Measurements from ENCODE around the gene MYO15A. TPM values are rescaled to one million over a fixed set of nuclear protein-coding genes. Genes with fewer than 3 reads are reported as not detected.

MYO15A gene
- total RNA-seq, 1 experiment from 2014 or later = 2.8 TPM

- TF ChIP-seq REST (IDR thresholded peaks at IDR 0.05; ENCODE audit: low read depth) = no peak
- TF ChIP-seq FOSL1 (IDR thresholded peaks at IDR 0.05; ENCODE audit: low read depth) = no peak
Measured at GRCh38 chr17:18158022-18158600, 49.6 kb downstream of the MYO15A start (continued).

GRCh38 chr17:18159551-18160120, 51.1 kb downstream of the MYO15A start:
- Histone ChIP-seq H3K27me3 (ENCODE audit: insufficient read depth, low read length) (no peaks in the 10 kb centered on the region), H3K9me2 (ENCODE audit: insufficient read depth) (no peaks in the 10 kb centered on the region), H3K4me3 (replicated peaks in 1 of 2; ENCODE audit: low read depth in 1 of 2, low read length in 2 of 2) (no peak overlapping the region), H3K27ac (ENCODE audit: low read depth, low read length) (no peak overlapping the region), H3K4me1 (ENCODE audit: control insufficient read depth in 1 of 2, insufficient read depth in 2 of 2, low read length in 2 of 2) (peaks cover 11 to 42% of the 10 kb centered on the region in 2 experiments), H3K79me2 (ENCODE audit: insufficient read depth, low read length) (no peaks in the 10 kb centered on the region), H3K4me2 (ENCODE audit: low read length) (no peak overlapping the region), H3K9me3 (ENCODE audit: control insufficient read depth in 1 of 2, insufficient read depth in 1 of 2, low read depth in 1 of 2, low read length in 2 of 2) (no peaks in the 10 kb centered on the region), H3K36me3 (ENCODE audit: control insufficient read depth in 1 of 2, insufficient read depth in 2 of 2, low read length in 2 of 2) (no peaks in the 10 kb centered on the region), H3K9ac (ENCODE audit: low read length) (no peak overlapping the region), H4K20me1 (ENCODE audit: insufficient read depth) (no peaks in the 10 kb centered on the region), H2AFZ (ENCODE audit: low read depth, low read length, poor library complexity, severe bottlenecking) (no peak overlapping the region)
- ATAC-seq (no peak), DNase-seq (ENCODE audit: low read depth, low spot score) (no peak)
- BruUV-seq (replicated peaks) = no TSS peak
- POLR2A ChIA-PET = no interaction called here
- CTCF ChIA-PET = no interaction called here
- intact Hi-C loops (cut with micrococcal nuclease) = no loop called here
- RAD21 ChIA-PET (ENCODE audit: low non-redundant PET in 1 of 2, low total read pairs in 2 of 2, uncharacterized antibody in 2 of 2, unreplicated experiment in 2 of 2) = no interaction called here
- TF ChIP-seq ZNF274 (IDR thresholded peaks at IDR 0.05; ENCODE audit: low read depth, low read length) = no peak
- no peak for TF ChIP-seq POLR2A (IDR thresholded peaks at IDR 0.05; ENCODE audit: borderline replicate concordance, extremely low read depth, insufficient read depth, insufficient read length)
- TF ChIP-seq EZH2phosphoT487 (IDR thresholded peaks at IDR 0.05; ENCODE audit: borderline replicate concordance) = no peak
- no peak for TF ChIP-seq JUND (IDR thresholded peaks at IDR 0.05)
- TF ChIP-seq ELF1 (IDR thresholded peaks at IDR 0.05; ENCODE audit: borderline replicate concordance, low read depth) = no peak
- TF ChIP-seq EZH2 (IDR thresholded peaks at IDR 0.05) = no peak
- no peak for TF ChIP-seq CTCF (IDR thresholded peaks at IDR 0.05 in 2 of 3, conservative IDR thresholded peaks at IDR 0.05 in 1 of 3; ENCODE audit: borderline replicate concordance in 1 of 3, insufficient read depth in 1 of 3, low read depth in 2 of 3, low read length in 2 of 3)
- TF ChIP-seq MAX (IDR thresholded peaks at IDR 0.05) = no peak
- TF ChIP-seq CBX3 (IDR thresholded peaks at IDR 0.05; ENCODE audit: low read depth) = no peak
- TF ChIP-seq SIN3A (IDR thresholded peaks at IDR 0.05; ENCODE audit: low read depth) = no peak
- TF ChIP-seq CEBPB (IDR thresholded peaks at IDR 0.05; ENCODE audit: low read depth) = no peak
- TF ChIP-seq POLR2AphosphoS5 (IDR thresholded peaks at IDR 0.05; ENCODE audit: low read depth, low read length) = no peak
- TF ChIP-seq YY1 (IDR thresholded peaks at IDR 0.05; ENCODE audit: extremely low read depth, insufficient replicate concordance, low read depth, low read length) = no peak
- TF ChIP-seq REST (IDR thresholded peaks at IDR 0.05; ENCODE audit: low read depth) = no peak

Measured in HCT116 (cell line).